Adrenal gland (tissue), 12 donors: ENCODE measurements around the gene MDFIC2. TPM values are rescaled to one million over a fixed set of nuclear protein-coding genes. Genes with fewer than 3 reads are reported as not detected.

Experiments
- DNase-seq, 7 donors: peaks; one replicate each; pipeline ENCODE4 v3.0.0-alpha.2; 2019 to 2020
- H3K27ac ChIP-seq, 5 donors: fragments of 200-600 bp; sonication (generic) in 4 of 5; 1 replicate in 3 of 5; 2 replicates in 2 of 5; pipeline versions ENCODE4 v1.5.1 to v1.8.0; 2016 to 2020; ENCODE audit warnings: mild to moderate bottlenecking in 1 of 5
- H3K27me3 ChIP-seq: fragments of 200-600 bp; 2 replicates; pipeline ENCODE4 v1.8.0; 2021
- H3K36me3 ChIP-seq, 2 donors: fragments of 200-600 bp; replicated peaks in 1 of 2; 1 replicate in 1 of 2; 2 replicates in 1 of 2; pipeline versions ENCODE4 v1.5.1 to v1.8.0; 2018 to 2022
- H3K4me1 ChIP-seq, 2 donors: fragments of 200-600 bp; replicated peaks in 1 of 2; 1 replicate in 1 of 2; 2 replicates in 1 of 2; pipeline versions ENCODE4 v1.5.1 to v1.8.0; 2018 to 2021
- H3K4me3 ChIP-seq, 4 donors: fragments of 200-600 bp; sonication (generic) in 3 of 4; one replicate each; pipeline ENCODE4 v1.5.1; 2016 to 2018
- H3K9me3 ChIP-seq, 3 donors: fragments of 200-600 bp; sonication (generic) in 1 of 3; replicated peaks in 1 of 3; 1 replicate in 2 of 3; 2 replicates in 1 of 3; pipeline versions ENCODE4 v1.5.1 to v1.8.0; 2016 to 2021
- CTCF ChIP-seq, 6 experiments: fragments of 450-650 bp in 4 of 6; fragments of 200-600 bp in 2 of 6; sonication (generic) in 1 of 6; IDR thresholded peaks; 1 replicate in 5 of 6; 2 replicates in 1 of 6; pipeline versions ENCODE4 v1.5.1 to v1.8.0; 2016 to 2021; ENCODE audit warnings: antibody characterized with exemption in 6 of 6, mild to moderate bottlenecking in 2 of 6, moderate library complexity in 1 of 6
- POLR2A ChIP-seq, 2 donors: fragments of 450-650 bp; IDR thresholded peaks; one replicate each; pipeline ENCODE4 v1.6.1; 2017; ENCODE audit warnings: antibody characterized with exemption in 2 of 2, mild to moderate bottlenecking in 2 of 2, moderate library complexity in 1 of 2
- WGBS, 4 donors: extraction: QIAGEN DNeasy Blood & Tissue Kit in 2 of 4; methylation state at CpG; one replicate each; pipeline versions ENCODE4 v1.1.5 to v1.1.7; 2013 to 2017; 5-methylcytosine and 5-hydroxymethylcytosine counted together
- intact Hi-C, 2 donors: fragments of 100-400 bp; cut with DNase I; formaldehyde crosslinking; loops; one replicate each; pipeline versions ENCODE4 v1.14.1 to v1.15.0; 2022 to 2023
- polyA plus RNA-seq, 3 donors: library from polyadenylated mRNA; stranded (reverse); fragments of 200-250 nt in 2 of 3; fragments of 350-450 nt in 1 of 3; fragmentation: Illumina TruSeq in 1 of 3; extraction: RNeasy Lipid Tissue Mini Kit (QIAGEN cat#74804) in 1 of 3; gene quantifications; one replicate each; pipeline ENCODE4 v1.2.3, GENCODE V29; 2013 to 2014
- total RNA-seq, 9 donors: library from RNA; depleted of rRNA in 4 of 9; stranded (reverse); fragments of >200 nt in 4 of 9; fragments of 120-200 nt in 1 of 9; fragmentation: NEBNext Ultra II Directional in 1 of 9; extraction: Animal tissue kit (Norgen Biotek cat#: 25700) in 1 of 9; gene quantifications; one replicate each; pipeline versions ENCODE4 v1.1.0 to v1.2.4, GENCODE V29; 2013 to 2023
- donor health status: healthy with polysubstance abuse.
- donor health status: Bipolar disorder and iron deficiency.
- donor health status: DM: yes; HTN: yes; CAD: no.
- donor health status: DM: no; HTN: no; CAD: no.
- donor health status: DM: no; HTN: no; CAD: no.
- donor health status: DM: yes; HTN: yes; CAD: no.

MDFIC2 gene
- total and polyA plus RNA-seq, 12 donors = not detected

GRCh38 chr3:70248856-70249255, 63.6 kb downstream of the MDFIC2 start:
- no peak for DNase-seq
- Histone ChIP-seq H3K4me3 (no peak overlapping the region), H3K9me3 (no peaks in the 10 kb centered on the region), H3K27me3 (no peaks in the 10 kb centered on the region), H3K36me3 (no peaks in the 10 kb centered on the region), H3K4me1 (no peaks in the 10 kb centered on the region), H3K27ac (no peak overlapping the region)
- 65 to 83% (median 74%) methylated on average over 4 of the region's 4 CpGs for WGBS, 4 donors
- intact Hi-C loops = no loop called here
- TF ChIP-seq POLR2A (IDR thresholded peaks at IDR 0.05) (no peak), CTCF (IDR thresholded peaks at IDR 0.05) (no peak)

- no peak overlapping the region for H3K27ac ChIP-seq
- H3K36me3 ChIP-seq = no peaks in the 10 kb centered on the region
- no peaks in the 10 kb centered on the region for H3K9me3 ChIP-seq
- DNase-seq = no peak
- WGBS, 4 donors = 66 to 74% (median 68%) methylated on average over 2 of the region's 2 CpGs
- H3K4me3 ChIP-seq = no peak overlapping the region
- no peaks in the 10 kb centered on the region for H3K27me3 ChIP-seq
- no peaks in the 10 kb centered on the region for H3K4me1 ChIP-seq
- intact Hi-C loops = no loop called here
- no peak for TF ChIP-seq POLR2A (IDR thresholded peaks at IDR 0.05)
These were observed 64.5 kb downstream of the MDFIC2 start for GRCh38 chr3:70247955-70248354.

GRCh38 chr3:70245746-70246525, 66.5 kb downstream of the MDFIC2 start:
- H3K4me1 ChIP-seq = no peaks in the 10 kb centered on the region
- intact Hi-C loops = no loop called here
- no peaks in the 10 kb centered on the region for H3K9me3 ChIP-seq
- DNase-seq = no peak
- 71 to 86% (median 79%) methylated on average over 4 of the region's 4 CpGs for WGBS, 4 donors
- H3K4me3 ChIP-seq = no peak overlapping the region
- no peaks in the 10 kb centered on the region for H3K27me3 ChIP-seq
- no peak overlapping the region for H3K27ac ChIP-seq
- TF ChIP-seq POLR2A (IDR thresholded peaks at IDR 0.05) (no peak), CTCF (IDR thresholded peaks at IDR 0.05) (no peak)
- H3K36me3 ChIP-seq = no peaks in the 10 kb centered on the region

- no peak for DNase-seq
- H3K27ac ChIP-seq = no peak overlapping the region
- TF ChIP-seq CTCF (IDR thresholded peaks at IDR 0.05) = no peak
- TF ChIP-seq POLR2A (IDR thresholded peaks at IDR 0.05) = no peak
- H3K36me3 ChIP-seq = no peaks in the 10 kb centered on the region
- intact Hi-C loops = no loop called here
- no peaks in the 10 kb centered on the region for H3K27me3 ChIP-seq
- no peaks in the 10 kb centered on the region for H3K4me1 ChIP-seq
- no peaks in the 10 kb centered on the region for H3K9me3 ChIP-seq
- no peak overlapping the region for H3K4me3 ChIP-seq
- WGBS, 4 donors = 77 to 86% (median 81%) methylated on average over 2 of the region's 2 CpGs
These were observed 68.0 kb downstream of the MDFIC2 start for GRCh38 chr3:70244422-70244821.
